ENCODE results near the gene PRDX2.

DNA sequence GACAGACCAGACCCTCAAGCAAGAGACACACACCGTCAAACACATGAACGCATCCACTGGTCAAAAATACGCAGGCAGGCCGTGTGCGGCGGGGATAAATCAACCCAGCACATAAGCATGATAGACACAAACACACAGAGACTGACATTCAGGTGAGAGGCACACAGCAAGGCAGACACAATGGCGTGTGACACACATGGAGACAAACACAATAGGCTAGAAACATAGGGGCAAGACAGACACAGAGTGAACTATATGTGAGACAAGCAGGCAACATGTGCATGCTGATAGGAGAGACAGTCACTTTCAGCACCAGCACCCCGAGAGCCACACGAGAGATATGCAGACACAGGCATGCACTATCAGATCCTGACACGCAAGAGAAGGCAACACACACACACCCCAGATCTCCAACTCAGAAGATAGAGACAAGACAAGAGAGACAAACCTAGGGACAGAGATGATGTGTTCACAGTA lies 17.2 kb downstream of the PRDX2 start:
- TF ChIP-seq, protein P1, sequence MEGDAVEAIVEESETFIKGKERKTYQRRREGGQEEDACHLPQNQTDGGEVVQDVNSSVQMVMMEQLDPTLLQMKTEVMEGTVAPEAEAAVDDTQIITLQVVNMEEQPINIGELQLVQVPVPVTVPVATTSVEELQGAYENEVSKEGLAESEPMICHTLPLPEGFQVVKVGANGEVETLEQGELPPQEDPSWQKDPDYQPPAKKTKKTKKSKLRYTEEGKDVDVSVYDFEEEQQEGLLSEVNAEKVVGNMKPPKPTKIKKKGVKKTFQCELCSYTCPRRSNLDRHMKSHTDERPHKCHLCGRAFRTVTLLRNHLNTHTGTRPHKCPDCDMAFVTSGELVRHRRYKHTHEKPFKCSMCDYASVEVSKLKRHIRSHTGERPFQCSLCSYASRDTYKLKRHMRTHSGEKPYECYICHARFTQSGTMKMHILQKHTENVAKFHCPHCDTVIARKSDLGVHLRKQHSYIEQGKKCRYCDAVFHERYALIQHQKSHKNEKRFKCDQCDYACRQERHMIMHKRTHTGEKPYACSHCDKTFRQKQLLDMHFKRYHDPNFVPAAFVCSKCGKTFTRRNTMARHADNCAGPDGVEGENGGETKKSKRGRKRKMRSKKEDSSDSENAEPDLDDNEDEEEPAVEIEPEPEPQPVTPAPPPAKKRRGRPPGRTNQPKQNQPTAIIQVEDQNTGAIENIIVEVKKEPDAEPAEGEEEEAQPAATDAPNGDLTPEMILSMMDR (IDR thresholded peaks at IDR 0.05): no peak
- TF ChIP-seq POLR2A (IDR thresholded peaks at IDR 0.05): no peak
